CD4-positive, alpha-beta T cell treated with Interleukin-12 subunit alpha and Interleukin-12 subunit beta, for 1 hour (primary cell): ENCODE data around the gene ZNF503.

Source experiments
- DNase-seq: peaks from one replicate; pipeline ENCODE4 v3.0.0-alpha.2; 2020

Gene ZNF503

DNA sequence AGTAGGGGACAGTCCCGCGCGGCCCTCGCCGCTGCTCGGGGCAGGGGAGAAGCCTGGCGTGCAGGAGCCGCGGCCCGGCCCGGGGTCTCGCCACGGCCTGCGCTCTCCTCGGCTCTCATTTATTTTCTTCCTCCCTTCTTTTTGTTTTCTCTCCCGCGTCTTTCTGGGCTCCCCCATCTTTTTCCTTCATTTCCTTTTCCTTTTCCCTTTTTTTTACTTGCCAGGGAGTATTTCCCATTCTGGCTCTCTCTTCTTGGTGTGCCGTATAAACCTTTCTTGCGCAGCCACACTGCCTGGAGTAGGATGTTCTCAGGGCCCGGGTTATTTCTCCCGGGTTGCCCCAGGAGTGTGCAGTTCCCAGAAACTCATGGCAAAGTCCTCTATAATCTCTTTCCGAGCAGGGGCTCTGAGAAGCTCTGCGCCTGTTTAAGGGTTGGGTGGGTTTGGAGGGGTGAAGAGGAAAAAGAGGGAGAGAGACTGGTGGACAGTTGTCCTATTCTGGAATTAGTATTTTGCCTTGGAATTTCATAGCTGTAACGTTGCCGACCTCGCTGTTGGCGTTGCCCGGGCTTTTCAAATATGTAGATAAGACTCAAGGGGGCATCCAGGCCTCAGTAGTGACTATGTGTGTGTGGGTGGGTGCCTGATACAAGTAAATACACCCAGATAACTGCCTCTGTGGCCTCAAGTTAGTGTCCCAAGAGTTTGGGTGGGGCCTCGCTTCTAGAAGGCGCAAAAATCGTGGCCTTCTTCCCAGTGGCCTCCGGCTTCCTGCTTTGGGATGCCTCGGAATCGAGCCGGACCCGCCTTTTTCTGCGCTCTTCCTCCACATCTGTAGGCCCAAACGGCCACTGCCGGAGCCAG, 4.3 kb upstream of the ZNF503 start:
- no peak for DNase-seq

DNA sequence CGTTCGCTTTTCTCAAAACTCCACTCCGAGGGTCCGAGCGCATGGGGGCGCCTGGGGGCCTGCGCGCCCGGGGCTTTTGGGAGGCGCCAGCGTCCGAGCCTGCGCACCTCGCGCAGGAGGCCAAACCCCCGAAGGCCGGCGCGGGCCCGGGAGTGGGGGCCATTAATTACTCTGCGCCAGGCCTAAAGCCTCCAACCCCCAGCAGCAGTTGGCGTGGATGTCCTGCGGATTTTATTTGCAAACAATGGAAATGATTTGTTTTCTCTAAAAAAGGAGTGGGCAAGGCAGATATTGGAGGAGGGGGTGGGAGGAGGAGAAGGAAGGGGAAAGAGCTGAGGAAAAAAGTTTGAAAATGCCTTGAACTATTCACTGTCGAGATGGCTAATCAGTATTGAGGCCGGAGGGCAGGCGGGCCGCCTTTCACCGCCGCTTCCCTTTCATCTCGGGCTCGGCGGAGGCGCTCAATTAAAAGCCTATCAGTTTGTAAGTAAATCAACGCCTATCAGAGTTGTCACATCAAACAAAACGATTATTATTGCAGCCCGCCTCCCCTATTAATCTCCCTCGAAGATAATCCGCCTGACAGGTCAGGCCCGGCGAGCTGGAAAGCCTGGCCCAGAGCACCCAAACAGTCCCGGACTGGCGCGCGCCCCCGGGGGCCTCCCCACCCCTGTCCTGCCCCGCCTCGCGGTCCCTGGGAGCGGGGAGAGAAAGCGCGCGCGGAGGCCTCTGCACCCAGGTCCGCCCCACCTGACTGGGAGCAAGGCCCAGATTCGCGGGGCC, 3.4 kb upstream of the ZNF503 start:
- DNase-seq = no peak

DNA sequence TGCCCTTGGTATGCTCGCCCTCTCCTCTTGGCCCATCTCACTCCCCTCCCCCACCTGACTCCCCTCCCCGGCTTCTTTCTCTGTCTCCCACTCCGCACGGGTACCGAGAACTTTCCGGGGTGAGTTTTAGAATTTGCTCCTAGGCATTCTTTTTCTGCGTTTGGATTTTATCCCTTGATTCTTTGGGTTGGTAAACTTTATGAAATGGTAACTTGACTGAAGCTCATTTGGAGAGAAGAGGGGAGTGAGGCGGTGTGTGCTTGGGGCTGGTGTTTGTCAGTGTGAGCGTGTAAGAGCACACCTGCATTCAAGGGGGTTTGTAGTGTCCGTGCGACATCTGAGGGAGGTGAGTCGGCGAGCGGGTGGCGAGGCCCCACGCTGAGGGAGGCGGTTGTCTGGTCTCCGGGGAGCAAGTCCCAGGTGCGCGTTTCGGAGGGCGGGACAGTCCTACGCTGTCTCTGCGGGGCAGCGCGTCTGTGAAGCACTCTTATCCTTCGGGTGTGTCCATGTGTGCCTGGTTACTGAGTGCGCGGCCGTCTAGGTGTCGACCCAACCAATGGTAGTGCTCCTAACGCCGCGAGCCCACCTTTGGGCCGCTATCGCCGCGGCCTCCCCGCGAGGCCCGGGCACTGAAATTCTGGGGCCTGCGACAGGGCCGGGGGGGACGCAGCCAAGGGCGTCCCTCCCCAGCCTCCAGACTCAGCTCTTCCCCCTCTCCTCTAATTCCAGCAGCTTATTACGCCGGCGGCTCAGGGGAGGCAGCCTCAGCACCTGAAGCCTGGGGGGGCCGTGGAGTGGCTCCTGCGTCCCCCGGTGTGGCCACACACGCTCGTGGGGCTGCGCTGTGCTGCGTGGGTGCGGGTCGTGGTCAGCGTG, 2.6 kb upstream of the ZNF503 start:
- DNase-seq = no peak

DNA sequence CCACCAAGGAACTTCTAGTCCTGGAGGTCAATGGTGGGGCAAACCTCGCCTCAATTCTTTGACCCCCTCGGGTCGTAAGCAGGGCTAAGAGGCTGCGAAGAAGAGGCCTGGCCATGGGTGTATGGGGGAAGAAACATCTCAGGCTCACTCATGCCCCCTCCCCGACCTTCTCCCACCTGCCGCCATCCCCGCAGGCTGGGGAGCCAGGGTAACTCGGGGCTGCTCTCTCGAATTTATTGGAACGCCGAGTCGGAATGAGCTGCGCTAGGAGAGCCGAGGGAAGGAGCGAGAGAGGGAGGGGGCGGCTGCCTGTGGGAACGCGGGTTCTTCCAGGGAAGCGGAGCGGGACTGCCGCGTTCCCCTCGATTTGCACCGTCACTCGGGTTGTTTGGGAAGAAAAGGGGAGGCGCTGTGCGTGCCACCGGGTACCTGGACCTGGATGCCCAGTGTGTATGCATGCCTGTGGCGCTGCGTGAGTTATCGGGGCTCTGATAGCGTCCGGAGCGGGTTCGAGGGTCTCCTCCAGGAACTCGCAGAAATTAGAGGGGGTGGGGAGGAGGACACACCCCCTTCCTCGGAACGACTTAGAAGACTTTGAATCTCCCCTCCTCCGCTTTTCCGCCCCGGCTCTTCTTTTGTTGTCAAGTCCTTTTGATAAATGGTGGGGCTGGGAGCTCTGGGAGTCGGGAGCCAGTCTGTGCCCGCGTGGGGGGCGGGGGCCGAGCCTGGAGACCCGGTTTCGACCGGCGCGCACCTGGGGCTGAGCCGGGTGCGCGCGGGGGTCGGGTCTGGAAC, 1.8 kb upstream of the ZNF503 start:
- DNase-seq = no peak

DNA sequence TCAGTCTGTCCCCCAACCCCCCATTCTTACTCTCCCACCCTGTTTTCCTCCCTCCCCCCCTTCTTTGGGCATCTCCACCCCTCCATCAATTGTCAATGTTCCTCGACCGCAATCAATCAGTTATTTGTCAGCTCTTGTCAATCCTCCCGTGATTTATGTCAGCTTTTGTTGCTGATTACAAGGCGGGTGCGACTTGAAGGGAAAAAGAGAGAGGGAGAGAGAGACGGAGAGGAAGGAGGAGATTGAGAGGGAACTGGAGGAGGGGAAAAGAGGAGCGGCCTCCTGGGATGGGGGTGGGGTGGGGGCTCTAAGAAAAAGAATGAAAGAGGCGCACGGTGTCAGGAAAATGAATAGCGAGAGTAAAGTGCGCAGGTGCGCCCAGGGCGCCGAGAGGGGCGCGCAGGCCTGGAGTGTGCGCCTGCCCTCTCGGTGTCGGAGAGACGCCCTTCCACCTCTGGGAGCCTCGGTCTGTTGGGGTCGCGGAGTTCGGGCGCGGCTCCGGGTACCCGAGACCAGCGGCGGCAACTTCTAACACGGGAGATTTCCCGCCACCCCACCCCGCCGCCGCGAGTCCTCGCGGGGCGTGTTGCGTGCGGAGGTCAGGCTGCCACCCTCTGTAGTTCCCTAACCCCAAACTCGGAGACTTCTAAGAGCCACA, 1.1 kb upstream of the ZNF503 start:
- DNase-seq = no peak

DNA sequence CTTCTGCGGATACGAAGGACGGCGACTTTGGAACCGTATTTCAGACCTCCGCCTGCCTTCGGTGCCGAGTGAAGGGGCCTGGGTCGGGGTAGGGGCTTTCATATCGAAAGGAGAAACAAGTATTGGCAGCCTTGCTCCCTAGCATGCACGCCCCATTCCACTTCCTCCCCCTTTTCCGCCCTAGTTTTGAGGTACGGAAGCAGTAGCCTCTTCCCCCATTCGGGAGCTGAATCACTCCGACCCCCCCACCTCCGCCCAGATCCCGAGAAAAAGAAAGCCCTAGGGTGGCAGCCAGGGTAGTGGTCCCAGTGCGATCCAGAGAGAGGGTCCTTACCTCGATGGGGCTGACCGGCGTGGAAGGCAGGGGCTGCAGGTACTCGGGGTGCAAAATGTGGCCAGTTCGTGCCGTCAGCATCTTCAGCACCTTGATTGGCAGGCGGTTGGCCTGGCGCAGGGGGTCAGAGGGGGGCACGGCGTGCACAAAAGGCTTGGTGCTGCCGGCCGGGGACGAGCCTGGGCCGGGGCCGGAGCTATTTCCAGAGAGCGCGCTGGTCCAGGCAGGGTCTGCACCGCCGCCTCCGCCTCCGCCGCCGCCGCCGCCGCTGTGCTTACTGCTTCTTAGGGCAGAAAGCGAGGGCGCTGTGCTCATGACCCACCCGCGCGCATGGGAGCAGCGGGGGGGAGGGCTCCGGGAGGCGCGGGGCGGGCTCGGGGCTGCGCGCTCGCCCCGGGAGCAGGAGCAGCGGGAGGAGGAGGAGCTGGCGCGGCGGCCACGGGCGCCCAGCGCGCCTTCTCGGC, 594 bp downstream of the ZNF503 start:
- no peak for DNase-seq

DNA sequence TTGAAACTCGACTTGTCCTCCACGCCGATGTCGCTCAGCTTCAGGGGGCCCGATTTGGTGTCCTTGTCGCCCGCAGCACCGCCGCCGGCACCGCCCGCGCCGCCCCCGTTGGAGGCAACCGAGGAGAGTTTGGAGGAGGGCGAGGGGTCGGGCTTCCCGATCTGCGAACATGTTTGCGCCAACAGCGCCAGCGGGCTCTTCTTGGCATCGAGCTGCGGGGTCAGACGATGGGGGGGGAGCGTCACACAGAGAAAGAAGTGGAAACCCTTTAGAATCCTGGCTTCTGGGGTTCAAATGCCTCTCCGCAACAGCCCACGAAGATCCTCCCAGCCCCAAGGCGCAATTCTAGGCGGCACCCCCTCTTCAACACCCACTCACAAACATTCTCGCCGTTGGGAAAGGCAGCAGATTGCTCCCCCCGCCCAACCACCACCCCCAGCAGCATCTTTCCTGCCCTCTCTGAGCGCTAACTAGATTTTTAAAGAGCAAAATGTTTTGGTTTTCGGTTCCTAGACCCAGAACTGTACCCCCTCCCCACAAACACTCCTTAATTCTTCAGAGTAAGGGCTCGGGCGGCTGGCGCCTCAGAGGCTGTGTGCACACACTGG, 1.3 kb downstream of the ZNF503 start:
- DNase-seq = no peak

DNA sequence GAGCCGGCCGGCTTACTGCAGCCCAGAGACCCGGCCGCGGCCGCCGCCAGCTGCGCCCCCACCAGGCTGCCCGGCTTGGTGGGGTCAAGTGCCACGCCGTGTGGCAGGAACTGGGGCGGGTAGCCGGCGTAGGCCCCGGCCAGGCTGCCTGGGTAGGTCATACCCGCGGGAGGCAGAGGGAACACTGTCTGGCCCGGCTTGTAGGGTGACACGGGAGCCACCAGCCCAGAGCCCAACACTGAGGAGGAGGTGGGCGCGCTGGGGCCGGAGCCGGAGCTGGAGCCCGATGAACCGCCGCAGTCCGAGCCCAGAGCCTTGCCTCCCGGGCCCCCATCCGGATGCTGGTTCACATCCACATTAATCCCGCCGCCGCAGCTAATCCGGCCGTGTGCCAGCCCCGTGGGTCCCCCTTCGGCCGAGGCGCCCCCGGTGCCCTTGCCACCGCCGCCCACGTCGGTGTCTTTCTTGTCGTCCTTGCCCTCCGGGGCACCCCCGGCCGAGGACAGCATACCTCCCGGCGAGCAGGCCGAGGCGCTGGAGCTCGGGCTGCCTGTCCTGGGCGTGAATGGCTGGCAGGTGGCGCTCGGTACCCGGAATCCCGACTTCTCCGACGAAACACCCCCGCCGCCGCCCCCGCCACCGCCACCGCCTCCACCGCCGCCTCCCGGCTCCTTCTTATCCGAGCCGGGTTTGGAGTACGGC, 2.0 kb downstream of the ZNF503 start:
- peak; percentile 30 for DNase-seq

DNA sequence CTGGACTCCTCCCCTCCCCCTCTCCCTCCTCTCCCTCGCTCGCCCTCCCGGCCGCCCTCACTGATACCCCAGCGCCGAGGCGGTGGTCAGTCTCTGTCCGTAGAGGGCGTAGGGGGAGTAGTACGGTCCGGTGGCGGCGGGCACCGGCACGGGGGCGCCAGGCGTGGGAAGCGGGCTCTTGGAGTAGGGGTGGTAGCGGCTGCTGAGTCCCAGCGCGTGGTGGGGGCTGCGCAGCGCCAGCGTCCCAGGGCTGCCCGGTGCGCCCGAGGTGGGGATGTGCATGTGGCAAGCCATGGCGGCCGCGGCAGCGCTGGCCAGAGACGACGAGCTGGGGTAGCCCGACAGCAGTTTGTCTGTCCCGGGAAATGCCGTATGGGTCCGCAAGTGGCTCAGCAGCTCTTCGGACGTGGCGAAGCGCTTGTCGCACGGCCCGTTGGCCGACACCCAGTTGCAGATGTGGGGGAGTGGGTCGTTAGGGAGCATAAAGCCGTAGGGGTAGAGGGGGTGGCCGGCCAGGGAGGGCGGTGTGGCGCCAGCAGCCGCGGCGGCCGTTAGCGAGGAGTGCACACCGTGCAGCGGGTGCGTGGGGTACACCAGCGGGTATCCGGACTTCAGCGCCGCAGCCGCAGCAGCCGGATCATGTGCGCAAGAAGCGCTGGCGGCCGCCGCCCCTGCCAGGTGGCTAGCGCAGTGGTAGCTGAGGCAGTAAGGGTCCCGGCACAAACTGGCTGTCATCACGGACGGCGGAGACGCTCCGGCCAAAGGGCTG, 2.7 kb downstream of the ZNF503 start:
- no peak for DNase-seq

DNA sequence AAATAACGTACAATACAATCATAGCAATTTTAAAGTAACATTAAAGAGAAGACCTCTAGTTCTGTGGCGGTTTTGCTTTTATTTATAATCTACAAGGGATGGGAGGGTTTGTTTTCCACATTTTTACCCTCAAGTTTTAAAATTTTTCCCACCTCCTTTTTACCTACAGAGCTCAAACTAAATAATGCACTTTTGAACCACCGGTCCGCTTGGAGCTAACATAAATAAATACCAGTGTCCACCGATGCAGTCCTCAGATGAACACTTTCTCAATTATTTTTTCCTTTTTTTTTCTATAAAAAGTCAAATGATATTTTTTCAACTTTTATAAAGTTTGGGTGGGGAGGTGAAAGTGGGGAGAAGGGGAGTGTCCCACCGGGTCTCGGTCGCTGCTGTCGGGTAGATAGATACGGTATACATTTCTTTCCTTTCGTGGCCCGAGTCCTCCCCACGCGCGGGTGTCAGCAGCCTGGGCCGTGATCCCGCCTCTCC, 3.3 kb downstream of the ZNF503 start:
- DNase-seq = no peak

DNA sequence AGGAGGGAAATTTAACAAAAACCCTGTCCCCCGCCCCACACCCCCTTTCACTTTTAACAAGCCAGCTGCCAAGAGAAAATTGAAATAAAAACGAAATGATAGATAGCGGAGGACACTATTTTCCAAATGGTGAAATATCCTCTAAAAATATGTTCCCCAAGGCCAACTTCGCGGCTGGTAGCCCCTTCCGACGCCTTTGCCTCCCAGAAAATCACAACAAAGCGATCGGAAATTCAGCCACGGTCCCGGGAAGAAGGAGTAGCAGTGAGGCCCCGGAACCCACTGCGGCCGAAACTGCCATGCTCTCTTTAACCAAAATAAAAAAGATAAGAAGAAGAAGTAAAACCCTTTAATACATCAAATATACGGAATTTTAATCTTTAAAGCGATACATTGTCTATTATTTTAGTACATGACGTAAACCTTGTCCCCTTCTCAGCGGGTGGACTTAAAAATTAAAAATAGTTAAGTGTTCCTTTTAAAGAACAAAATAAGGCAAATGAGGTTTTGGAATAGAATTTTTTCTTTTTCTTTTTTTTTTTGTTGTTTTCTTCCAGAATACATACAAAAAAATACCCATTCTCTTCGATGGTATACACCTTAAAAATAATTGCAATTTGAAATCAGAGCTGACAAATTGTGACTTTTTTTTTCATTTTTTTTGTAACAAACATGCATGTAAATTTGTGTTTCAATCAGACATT, 3.9 kb downstream of the ZNF503 start:
- DNase-seq = no peak

DNA sequence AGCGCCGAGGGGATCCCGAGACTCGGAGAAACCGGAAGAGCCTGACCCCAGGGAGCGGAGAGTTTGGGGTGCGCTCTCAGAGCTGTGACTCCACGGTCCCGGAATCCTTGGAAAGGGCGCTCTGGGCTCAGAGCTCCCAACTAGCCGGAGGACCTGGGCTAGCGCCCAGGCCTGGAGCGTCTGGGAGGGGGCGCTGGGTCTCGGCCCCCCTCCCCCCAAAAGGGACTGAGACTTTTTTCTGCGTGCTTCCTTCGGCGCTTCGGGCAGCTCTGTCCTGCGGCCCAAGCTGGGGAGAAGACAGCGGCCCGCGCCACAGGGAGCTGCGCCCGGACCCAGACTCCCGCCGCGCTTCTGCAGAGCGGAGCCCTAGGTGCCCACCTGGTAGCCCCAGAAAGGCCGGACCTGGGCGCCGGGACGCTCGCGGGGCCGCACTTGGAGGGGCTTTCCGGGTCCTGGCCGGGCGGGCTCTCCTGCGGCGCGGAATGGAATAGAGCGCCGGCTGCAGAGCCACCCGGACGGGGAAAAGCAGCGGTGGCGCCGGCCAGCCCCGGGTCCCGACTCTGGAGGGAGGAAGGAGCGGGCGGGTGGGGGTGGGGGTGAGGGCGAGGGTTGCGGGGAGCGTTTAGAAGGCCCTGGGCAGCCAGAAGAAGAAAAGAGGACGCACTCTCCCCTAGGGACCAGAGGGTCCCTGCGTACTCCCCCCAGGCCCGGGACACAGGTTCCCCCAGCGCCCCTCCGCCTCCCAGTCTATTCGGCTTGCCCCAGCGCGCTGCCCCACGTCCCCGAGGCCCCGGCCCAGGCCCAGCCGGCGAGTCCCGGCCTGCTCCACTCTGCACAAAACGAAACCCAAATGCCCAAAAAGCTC, 4.7 kb downstream of the ZNF503 start:
- no peak for DNase-seq

DNA sequence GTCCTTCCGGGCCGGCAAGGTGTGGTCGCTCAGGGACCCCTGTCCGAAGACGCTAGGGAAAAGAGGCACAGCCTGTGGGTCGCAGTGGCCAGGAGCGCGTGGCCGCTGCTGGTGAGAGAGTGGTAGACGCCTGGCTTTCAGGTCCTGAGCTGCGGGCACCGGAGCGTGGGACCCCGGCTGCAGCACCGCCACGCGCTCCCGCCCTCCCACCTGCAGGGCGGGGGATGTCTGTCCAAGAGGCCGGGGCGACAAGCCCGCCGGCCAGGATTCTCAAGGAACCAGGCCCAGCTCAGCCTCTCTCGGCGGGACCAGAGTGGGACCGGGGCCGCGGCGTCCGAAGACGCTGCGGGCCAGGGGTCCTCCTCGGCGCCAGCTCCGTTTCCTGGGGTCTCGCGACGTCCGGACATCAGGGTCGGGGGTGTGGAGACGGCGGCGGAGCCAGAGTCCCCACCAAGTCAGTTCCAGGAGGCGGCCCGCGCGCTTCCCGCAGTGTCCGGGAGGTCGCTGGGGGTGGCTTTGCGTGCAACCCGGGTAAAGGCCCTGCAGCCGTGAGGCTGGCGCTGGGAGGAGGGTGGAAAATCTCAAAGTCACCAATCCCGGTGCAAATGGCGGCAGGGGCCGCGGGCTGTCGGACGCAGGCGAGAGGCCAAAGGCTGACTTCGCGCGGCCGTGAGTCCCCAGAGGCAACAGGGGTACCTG, 5.5 kb downstream of the ZNF503 start:
- no peak for DNase-seq

DNA sequence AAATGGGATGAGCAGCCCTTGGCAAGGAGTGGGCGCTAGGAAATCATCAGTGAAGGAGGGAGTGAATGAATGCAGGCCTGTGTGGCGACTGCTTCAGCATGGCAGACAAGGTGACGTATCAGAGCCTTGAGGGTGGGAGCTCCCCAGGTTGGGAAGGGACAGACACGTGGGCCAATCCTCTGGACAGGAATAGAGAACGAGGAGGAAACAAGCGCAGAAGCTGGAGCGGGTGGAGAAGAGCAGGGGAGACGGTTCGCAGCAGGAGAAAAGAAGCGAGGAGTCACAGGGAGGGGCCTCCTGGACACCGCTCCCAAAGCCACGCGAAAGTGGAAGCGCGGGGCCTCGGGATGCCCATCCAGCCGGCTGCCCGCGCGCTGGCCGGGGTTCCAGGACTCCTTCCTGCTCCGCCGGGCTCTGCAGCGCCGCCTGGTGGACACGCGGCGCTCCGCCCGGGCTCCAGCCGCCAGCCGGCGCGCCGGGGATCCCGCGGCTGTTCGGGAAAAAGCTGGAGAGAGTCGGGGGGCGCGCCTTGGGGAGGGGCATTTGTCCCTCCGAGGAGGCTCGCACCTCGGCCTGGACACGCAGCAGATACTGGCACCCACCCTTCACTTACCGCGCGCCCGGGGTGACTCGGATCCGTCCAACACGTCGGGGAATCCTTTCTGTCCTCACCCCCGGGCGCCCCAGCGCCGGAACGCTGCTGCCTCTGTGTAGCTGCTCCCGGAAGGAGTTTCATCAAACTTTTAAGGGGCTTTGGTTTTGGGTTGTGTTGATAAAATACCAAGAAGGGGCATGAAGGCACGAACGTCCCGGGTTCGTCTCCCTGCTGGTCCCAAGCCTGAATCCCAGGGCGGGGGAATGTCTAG, 6.3 kb downstream of the ZNF503 start:
- DNase-seq = no peak

DNA sequence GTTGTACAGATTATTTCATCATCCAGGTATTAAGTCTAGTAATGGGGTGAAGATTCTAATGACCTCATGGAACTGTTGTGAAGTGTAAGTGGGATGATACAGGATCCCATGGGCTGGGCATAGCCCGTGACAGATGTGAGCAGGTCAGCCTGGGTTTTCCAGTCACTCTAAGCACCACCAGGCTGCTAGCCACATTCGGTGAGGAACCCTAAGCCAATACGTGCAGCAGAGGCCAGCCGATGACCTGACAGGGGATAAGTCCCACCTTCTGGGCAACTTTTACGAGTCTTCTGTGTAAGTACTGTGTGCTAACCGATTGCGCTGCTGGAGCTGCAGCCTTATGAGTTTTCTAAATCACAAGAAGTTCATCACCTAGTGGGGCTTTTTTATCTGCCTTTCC, 7.3 kb downstream of the ZNF503 start:
- no peak for DNase-seq

DNA sequence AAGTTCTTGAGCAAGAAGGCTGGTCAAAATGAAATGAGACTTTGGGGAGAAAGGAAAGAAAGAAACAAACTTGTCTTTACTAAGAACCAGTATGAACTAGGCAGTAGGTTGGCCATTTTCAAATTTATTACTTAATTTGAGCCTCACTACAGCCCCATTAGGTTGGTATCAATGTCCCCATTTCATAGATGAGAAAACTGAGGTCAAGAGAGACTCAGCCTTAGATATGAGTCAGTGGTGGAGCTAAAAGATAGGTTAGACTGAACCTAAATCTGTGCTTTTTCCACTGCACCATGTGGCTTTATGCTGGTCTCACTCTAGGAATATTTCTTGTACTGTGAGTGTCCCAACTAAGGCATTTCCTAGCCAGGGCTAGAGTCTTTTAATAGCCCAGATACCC, 8.8 kb downstream of the ZNF503 start:
- DNase-seq = no peak
